ENCODE measurements around the gene CDH3.
"Not testable (repeated sequence)": the region's sequence is repeated elsewhere in the genome, so short reads cannot be mapped to it uniquely, and the experiment has no call there.

The CDH3 gene

DNA sequence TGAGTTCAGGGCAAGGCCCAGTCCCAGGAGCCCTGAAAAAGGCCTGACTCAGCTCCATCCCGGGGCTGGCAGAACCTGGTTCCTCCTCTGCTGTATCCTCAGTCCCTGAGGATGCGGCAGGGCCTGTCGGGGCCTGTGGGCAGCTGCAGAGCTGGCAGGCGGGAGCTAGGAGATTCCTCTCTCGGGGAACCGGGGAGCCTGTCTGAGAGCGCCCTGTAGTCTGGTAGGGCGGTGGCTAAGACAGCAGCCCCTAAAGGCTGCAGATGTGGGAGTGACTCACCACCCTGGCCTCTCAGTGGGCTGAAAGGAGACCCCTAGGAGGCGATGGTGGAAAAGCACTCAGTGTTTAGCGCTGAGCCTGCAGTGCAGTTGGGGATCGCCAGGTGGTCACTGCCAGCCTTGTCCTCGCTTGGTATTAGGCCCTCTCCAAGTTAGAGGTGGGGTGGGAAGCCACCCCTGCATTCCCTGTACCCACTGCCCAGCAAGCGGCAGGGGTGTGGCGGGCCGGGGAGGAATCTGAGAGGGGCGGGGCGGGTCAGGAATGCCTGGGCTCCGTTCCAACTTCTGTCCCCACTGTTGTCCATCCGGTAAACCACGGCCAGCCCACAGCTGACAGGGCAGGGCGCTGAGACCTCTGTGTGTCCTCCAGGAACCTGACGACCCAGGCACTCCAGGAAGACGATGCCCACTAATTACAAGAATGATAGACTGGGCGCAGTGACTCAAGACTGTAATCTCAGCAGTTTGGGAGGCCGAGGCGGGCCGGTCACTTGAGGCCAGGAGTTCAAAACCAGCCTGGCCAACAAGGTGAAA is 62.4 kb downstream of the CDH3 start:
- no peak for DNase-seq

DNA sequence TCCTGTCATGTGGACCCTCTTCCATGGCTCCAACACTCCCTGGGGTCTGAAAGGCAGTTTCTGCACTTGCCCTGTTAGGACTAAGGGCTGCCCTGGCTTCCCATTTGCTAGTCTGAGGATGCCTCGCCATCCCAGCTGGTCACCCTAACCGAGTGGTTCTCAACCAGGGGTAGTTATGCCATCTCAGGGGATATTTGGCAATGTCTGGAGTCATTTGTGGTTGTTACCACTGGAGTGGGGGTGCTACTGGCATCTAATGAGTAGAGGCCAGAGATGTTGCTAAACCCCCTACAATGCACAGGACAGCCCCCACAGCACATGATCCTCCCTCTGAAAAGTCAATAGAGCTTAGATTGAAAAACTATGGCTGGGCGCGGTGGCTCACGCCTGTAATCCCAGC is 65.1 kb downstream of the CDH3 start:
- DNase-seq, result no peak

DNA sequence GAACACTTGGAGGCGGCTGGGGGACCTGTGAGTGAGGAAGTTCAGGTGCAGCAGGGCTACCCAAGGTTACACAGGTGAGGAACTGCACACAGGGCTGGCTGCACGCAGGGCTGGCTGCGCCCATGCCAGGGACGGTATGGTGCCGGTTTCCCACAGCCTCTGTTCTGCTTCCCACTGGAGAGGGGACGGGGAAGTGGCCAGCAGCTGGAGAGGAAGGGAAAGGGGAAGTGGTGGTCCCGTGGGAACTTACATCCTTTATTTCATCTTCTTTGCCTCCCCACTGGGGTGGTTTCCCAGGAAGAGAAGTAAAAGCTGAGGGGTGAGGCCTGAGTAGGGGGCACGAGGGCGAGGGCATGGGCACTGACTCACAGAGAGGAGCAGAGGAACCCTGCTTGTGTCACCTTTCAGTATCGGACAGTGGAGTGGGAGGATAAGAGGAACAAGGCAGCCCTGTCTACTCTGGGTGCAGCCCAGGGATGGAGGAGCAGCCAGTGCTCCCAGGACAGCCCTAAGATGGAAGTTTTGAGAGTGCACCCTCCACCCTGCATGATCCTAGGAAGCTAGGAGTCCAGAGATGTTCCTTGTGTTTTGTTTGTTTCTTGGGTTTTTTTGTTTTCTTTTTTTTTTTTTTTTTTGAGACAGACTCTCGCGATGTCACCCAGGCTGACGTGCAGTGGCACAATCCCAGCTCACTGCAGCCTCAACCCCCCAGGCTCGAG is 66.5 kb downstream of the CDH3 start:
- peak; percentile 12 for DNase-seq

DNA sequence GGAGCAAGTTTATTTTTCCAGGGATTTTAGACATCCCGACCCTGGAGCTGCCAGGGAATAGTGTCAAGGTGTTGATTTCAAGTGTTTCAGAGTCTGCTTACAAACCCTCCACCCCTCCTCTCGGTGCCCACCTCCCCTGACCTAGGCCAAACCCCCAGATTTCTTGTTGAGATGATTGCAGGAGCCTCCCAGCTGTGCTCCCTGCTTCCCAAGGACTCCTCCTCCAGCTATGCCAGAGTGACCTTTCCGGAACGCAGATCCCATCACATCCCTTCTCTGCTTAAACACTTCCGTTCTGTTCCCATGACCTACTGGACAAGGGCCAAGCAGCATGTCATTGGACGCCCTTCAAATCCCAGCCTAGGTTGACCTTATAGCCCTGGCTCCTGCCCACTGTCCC is 68.3 kb downstream of the CDH3 start:
- DNase-seq, result no peak

DNA sequence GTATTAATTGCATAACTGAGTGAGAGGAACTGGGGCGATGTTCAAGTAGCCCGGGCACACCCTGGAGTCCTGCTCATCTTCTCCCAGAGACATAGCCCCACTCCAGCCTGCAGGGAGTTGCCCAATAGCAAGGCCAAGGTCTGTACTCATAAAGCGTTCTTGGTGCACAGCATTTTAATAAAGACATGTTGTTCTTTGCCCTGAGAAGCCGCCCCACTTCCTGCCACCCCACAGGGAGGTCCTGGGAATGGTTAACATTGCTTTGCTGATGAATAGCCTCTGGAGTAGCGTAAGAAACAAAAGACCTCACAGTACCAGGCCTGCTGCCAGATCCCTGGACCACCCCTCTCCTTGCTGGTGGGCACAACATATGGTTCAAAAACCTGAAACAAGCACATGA is 70.4 kb downstream of the CDH3 start:
- DNase-seq, result no peak

DNA sequence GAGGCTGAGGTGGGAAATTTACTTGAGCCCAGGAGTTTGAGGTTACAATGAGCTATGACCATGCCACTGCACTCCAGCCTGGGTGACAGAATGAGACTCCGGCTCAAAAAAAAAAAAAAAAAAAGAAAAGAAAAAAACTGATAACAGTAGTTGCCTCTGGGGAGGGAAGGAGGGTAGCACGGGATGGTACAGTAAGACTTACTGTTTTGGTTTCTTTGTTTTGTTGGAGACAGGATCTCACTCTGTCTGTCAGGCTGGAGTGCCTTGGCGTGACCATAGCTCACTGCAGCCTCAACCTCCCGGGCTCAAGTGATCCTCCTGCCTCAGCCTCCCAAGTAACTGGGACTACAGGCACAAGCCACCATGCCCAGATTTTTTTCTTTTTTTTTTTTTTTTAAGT is 71.4 kb downstream of the CDH3 start:
- not testable (repeated sequence) for DNase-seq

DNA sequence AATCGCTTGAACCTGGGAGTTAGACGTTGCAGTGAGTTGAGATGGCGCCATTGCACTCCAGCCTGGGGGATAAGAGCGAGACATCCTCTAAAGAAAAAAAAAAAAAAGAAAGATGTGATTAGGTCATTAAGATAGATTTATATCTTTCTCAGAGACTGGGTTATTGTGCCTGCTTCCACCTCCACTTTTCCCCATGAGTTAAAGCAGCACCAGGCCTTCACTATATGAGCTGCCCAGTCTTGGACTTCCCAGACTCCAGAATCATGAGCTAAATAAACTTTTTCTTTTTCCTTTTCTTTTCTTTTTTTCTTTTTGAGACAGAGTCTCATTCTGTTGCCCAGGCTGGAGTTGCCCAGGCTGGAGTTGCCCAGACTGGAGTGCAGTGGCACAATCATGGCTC is 72.6 kb downstream of the CDH3 start:
- no peak for DNase-seq

DNA sequence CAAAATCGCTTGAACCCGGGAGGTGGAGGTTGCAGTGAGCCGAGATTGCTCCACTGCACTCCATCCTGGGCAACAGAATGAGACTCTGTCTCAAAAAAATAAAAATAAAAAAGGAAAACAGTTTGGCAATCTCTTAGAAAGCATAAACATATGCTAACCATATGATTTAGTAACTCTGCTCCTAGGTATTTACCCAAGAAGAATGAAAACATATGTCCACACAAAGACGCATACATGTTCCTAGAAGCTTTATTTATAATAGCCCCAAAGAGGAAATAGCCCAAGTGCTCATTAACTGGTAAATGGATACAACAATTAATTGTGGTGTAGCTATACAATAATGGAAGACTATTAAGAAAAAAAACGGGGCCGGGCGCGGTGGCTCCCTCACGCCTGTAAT is 73.5 kb downstream of the CDH3 start:
- DNase-seq, result no peak

DNA sequence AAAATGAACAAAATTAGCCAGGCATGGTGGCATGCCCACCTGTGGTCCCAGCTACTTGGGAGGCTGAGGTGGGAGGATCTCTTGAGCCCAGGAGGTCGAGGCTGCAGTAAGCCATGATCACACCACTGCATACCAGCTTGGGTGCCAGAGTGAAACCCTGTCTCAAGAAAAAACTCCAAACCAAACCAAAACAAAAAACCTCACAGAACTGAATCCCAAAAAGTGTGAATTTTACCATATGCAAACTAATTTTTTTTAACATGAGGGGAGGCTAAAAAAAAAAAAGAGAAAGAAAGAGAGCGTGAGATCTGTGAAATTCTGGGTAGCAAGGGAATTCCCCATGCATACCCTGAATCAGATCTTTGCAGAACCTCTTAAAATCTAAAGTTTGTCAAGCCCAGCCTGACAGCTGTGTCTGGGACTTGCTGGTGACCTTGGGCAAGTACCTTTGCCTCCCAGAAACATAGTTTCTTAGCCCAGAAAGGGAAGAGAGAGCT is 74.9 kb downstream of the CDH3 start:
- no peak for DNase-seq

DNA sequence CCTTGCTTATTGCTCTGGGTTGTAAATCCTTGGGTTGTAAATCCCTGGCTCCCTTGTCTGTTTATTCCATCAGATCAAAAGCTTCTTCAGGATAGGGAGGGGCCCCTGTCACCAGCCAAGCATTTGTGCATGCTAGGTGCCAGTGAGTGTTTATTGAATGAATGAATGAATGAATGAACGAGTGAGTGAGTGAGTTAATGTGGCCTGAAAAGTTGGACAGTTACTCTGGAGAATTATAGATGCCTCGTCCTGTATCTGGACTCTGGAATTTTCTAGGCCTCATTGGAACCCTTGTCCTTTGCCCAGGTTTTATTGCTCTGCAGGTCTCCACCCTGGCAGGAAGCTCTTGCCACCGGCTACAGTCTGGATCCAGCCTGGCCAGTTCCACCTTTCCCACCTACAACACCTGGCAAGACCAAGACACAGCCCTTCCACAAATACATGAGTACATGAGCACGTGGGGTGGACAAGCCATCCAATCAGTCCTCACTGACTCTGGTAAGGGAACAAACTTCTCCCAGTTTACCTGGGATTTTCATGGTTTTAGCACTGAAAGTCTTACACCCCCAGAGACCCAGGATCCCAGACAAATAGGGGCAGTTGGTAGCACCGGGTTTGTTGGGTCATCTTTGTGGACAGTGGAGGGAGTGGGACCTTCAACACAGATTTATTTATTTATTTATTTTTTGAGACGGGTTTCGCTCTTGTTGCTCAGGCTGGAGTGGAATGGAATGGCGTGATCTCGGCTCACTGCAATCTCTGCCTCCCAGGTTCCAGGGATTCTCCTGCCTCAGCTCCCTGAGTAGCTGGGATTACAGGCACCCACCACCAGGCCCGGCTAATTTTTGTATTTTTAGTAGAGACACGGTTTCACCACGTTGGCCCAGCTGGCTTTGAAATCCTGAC is 77.3 kb downstream of the CDH3 start:
- no peak for DNase-seq

DNA sequence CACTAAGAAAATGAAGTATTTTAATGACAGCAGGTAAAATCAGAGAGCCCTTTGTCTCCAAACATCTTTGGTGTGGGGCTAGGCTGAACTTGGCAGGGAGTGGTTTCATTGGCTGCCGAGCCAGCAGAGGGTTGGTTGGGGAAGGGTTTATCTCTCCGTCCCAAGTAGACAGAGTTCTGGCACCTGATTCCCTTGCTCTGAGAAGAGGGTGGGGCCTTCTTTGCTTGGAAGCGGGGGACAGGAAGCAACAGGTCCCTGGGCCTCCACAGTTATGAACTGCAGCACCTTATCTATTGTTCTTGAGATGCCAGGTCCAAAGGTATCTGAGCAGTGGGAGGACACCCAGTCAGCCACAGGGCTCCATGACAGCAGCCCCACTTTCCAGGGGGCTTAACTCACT is 79.7 kb downstream of the CDH3 start:
- no peak for DNase-seq

DNA sequence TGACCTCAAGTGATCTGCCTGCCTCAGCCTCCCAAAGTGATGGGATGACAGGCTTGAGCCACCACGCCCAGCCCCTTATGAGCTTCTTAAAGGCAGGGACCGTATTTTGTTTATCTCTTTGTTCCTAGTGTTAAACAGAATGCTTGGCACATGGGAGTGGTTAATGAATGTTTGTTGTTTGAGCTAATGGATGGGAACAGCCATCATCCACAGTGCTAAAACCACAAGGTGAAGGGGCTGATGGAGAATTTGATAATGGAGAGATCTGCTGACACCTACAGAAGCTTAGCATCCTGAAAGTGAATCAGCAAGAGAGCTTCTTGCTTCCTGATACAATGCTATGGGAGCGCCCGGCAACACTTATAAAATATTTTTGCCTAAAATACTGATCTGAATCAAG is 83.4 kb downstream of the CDH3 start:
- no peak for DNase-seq

DNA sequence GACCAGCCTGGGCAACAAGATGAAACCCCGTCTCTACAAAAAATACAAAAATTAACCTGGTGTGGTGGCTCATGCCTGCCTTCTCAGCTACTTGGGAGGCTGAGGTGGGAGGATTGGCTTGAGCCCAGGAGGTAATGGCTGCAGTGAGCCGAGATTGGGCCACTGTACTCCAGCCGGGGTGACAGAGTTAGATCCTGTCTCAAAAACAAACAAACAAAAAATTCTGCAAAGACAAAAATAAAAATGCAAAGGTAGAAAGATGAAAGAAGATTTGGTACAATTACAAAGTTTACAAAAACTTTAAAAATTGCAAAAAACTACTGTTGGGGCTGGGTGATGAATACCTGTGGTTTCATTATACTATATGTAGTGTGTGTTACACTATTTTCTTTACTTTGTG is 86.5 kb downstream of the CDH3 start:
- no peak for DNase-seq

DNA sequence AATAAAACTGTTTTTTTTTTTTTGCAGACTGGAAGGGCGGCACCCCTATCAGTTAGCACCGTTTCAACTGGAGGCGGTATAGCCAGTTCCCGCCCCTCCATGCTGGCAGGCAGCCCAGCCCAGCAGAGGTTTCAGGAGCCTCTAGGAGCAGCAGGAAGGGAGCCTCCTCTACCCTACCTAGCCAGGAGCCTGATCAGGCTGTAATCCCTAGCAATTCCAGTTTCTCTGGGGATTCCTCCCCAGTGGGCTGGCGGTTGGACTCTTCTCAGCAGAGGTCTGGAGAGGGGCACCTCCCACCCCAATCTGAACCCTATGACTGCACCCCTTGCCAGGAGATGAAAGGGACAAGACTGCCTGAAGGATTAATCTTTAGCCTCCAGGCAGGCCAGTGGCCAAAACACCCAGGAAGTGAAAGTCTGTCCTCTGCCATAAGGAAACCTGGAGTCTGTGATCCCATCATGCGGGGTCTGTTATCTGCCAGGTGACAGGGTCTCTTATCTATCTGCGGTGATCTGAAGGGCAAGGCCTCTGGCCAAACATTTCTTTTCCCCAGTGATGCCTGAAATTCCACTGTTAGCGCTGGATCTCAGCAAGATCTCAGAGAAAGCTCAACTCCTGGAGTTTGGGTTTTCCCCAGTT is 87.1 kb downstream of the CDH3 start:
- no peak for DNase-seq

DNA sequence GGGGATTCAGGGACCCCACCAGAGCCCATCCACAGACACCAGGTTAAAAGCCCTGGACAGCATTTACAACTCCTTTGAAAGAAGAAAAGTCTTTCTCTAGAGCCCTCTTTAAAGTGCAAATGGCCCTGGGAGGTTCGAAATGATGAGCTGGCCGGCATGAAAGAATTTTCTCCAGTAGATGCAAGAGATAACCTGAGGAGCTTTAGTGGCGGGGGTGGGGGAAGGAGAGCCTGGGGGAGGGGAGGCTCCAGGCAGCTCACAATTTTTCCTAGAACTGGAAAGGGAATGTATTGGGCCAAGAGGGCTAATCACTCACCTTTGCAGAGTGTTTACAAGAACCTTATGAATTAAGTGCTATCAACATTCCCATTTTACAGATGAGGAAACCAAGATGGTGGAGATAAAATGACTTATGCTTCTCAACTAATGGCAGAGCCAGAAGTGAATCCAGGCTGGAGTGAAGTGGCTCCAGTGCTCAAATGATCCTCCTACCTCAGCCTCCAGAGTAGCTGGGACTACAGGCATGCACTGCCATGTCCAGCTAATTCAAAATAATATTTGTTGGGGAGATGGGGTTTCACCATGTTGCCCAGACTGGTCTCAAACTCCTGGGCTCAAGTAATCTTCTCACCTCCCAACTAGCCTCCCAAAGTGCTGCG is 87.8 kb downstream of the CDH3 start:
- DNase-seq, result no peak

DNA sequence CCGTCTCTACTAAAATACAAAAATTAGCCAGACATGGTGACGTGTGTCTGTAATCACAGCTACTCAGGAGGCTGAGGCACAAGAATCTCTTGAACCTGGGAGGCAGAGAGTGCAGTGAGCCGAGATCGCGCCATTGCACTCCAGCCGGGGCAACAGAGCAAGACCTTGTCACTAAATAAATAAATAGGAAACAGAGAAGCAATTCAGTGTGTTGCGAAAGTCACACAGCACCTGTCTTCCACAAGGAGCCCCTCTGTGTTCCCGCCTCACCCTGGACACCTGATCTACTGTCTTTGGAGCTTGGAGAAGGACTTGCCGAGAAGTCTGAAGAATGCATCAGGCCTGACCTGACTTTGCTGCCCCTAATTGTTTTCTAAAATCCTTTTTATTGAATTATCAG is 88.5 kb downstream of the CDH3 start:
- no peak for DNase-seq

DNA sequence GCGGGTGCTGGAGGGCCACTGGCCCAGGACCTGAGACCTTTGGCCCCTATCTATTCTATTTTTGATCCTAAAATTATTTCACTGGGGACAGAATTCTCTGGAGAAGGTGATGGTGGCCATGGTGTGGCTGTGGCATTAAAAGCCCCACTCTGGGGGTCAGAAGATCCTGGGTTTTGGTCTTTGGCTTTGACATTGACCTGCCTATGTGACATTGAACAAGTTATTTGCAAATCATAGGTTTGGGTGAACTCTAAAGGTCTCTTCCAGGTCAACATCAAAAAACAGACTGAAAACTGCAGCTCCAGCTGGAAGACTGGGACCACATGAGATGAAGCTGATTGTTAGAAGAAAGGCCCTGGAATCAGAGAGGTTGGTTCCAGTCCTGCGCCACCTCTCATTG is 89.7 kb downstream of the CDH3 start:
- DNase-seq, result no peak

DNA sequence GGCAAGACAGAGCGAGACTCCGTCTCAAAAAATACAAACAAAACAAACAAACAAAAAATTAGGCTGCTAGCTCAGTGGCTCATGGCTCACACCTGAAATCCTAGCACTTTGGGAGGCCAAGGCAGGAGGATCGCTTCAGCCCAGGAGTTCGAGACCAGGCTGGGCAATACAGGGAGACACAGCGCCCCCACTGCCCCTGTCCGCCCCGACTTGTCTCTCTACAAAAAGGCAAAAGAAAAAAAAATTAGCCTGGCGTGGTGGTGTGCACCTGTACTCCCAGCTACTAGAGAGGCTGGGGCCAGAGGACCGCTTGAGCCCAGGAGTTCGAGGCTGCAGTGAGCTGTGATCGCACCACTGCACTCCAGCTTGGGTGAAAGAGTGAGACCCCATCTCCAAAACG is 91.5 kb downstream of the CDH3 start:
- DNase-seq, result no peak

DNA sequence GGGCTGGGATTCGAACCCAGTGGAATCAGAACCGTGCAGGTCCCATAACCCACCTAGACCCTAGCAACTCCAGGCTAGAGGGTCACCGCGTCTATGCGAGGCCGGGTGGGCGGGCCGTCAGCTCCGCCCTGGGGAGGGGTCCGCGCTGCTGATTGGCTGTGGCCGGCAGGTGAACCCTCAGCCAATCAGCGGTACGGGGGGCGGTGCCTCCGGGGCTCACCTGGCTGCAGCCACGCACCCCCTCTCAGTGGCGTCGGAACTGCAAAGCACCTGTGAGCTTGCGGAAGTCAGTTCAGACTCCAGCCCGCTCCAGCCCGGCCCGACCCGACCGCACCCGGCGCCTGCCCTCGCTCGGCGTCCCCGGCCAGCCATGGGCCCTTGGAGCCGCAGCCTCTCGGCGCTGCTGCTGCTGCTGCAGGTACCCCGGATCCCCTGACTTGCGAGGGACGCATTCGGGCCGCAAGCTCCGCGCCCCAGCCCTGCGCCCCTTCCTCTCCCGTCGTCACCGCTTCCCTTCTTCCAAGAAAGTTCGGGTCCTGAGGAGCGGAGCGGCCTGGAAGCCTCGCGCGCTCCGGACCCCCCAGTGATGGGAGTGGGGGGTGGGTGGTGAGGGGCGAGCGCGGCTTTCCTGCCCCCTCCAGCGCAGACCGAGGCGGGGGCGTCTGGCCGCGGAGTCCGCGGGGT is 92.1 kb downstream of the CDH3 start, which contains the start of gene CDH1:
CDH1 (plus strand) TSS at position 247 of the 684 bp plus-strand sequence; CDS start at position 371, 124 bp downstream.
- peak; percentile 28 for DNase-seq

DNA sequence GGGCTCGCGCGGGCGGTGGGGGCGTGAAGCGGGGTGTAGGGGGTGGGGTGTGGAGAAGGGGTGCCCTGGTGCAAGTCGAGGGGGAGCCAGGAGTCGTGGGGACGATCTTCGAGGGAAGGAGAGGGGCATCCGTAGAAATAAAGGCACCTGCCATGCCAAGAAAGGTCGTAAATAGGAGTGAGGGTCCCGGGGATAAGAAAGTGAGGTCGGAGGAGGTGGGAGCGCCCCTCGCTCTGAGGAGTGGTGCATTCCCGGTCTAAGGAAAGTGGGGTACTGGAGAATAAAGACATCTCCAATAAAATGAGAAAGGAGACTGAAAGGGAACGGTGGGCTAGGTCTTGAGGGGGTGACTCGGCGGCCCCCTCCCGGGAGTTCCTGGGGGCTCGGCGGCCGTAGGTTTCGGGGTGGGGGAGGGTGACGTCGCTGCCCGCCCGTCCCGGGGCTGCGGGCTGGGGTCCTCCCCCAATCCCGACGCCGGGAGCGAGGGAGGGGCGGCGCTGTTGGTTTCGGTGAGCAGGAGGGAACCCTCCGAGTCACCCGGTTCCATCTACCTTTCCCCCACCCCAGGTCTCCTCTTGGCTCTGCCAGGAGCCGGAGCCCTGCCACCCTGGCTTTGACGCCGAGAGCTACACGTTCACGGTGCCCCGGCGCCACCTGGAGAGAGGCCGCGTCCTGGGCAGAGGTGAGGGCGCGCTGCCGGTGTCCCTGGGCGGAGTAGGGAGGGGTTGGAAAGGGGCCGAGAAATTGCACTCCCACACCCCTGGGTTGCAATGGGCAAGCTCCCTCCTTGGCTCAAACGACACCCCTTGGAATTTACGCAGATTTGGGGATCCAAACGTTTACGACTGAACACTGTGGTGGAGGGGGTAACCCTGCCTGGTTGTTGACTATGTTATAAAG is 92.9 kb downstream of the CDH3 start:
- DNase-seq, result no peak
